AG10803 (cell line): Measurements from ENCODE around the gene TTC27.
A peak's percentile ranks its signal among the peaks of the same experiment; 100 is the strongest.

Experiments
- DNase-seq: peaks from one replicate; pipeline ENCODE4 v3.0.0; 2010; ENCODE audit warnings: low read depth
- H3K4me3 ChIP-seq: 2 replicates; pipeline ENCODE4 v1.5.1; 2011; ENCODE audit warnings: mild to moderate bottlenecking, low read length, control low read depth
- CTCF ChIP-seq: conservative IDR thresholded peaks from 2 replicates; pipeline ENCODE4 v1.5.1; 2011; ENCODE audit warnings: mild to moderate bottlenecking, low read length, control low read depth, inconsistent platforms

The TTC27 gene

GRCh38 chr2:32627814-32628579 is at the start of gene TTC27:
TTC27 (plus strand) TSS chr2:32628050; CDS start chr2:32628293, 243 bp downstream.
- TF ChIP-seq CTCF, result no peak
- peak within 1 kb of the TSS; percentile 98 for H3K4me3 ChIP-seq
- DNase-seq, result peak; percentile 94

GRCh38 chr2:32591669-32592463 is 36.0 kb upstream of the TTC27 start:
- no peak overlapping the region for H3K4me3 ChIP-seq
- TF ChIP-seq CTCF, result no peak

GRCh38 chr2:32594573-32594972 is 33.3 kb upstream of the TTC27 start:
- no peak for TF ChIP-seq CTCF
- DNase-seq, result no peak

More at GRCh38 chr2:32591669-32592463, 36.0 kb upstream of the TTC27 start:
- peak; percentile 1 for DNase-seq

DNA sequence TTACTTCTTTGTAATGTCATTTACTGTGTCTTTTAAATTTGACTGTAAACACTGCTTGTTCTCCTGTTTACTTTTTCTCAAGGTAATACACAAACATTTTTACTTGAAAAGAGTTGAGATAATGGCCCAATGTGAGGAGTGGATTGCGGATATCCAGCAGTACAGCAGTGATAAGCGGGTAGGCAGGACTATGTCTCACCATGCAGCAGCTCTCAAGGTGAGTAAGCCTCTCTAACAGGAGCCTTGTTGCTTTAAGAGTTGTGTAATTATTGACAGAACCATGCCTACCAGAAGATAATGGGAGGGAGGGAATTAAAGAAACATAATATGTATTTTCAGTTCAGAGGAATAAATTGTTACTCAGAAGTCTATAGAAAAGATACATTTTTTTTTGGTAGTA is 16.5 kb upstream of the TTC27 start:
- DNase-seq, result no peak
- H3K4me3 ChIP-seq, result no peak overlapping the region
- TF ChIP-seq CTCF, result no peak

More at GRCh38 chr2:32594573-32594972, 33.3 kb upstream of the TTC27 start:
- H3K4me3 ChIP-seq, result no peak overlapping the region

- H3K4me3 ChIP-seq, result no peak overlapping the region
- DNase-seq, result no peak
- no peak for TF ChIP-seq CTCF
Observed at GRCh38 chr2:32611771-32612170, 16.1 kb upstream of the TTC27 start.

DNA sequence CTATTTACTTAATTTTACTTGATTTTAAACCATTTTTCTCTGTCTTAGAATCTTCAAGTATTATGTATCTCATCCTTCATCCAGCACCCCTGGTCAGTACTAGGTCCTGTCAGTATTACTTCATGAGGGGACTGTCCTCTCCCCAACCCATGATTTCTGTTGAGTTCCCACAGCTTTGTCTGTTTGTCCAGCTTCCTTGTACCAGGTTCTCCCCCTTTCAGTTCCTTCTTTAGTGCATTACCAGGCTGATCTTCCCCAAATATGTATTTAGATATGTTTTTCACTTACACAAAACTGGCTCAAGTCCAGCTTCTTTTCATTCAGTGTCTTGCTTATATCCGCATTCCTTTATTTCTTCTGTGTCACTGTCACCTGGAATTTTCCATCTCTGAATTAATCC is 13.8 kb upstream of the TTC27 start:
- DNase-seq, result no peak
- H3K4me3 ChIP-seq, result no peak overlapping the region
- TF ChIP-seq CTCF, result no peak
